ENCODE results near the gene CD22.
A peak's percentile ranks its signal among the peaks of the same experiment; 100 is the strongest.

CD22 gene

DNA sequence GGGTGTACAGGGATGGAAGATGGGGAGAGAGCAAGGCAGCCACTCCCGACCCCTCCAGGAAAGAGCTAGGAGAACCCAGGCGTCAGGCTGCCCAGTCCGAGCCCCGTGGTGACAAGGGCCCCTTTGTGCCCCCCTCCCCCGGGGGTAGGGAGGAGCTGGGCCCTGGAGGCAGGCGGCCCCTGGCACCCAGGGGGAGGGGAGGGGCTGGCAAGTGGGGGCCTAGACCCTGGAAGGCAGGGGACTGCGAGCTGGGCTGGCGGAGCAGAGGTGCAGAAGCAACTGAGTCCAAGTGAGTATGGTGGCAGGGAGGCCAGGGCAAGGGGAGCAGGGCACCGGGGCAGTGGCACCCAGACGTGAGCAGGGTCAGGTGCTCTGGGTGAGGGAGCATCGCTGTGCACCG, 37.1 kb upstream of the CD22 start, which contains the start of gene MAG:
TSS of gene MAG (plus strand) at position 246 of the 400 bp plus-strand sequence. CDS start 3,248 bp downstream, outside the sequence.
- H3K4me1 ChIP-seq = no peaks in the 10 kb centered on the region
- H3K27me3 ChIP-seq (ENCODE audit: low read depth) = no peaks in the 10 kb centered on the region
- no peak within 1 kb of the TSS for H3K4me3 ChIP-seq
- DNase-seq (ENCODE audit: low spot score in 2 of 2) = no peak
- in situ Hi-C loops (cut with MboI; ENCODE audit: low sequenced_read_pairs) = no loop called here
- no peaks in the 10 kb centered on the region for H3K36me3 ChIP-seq (replicated peaks)
- no peaks in the 10 kb centered on the region for H3K9me3 ChIP-seq

GRCh38 chr19:35292421-35293362, 36.3 kb upstream of the CD22 start:
- in situ Hi-C loops (cut with MboI; ENCODE audit: low sequenced_read_pairs) = no loop called here
- Histone ChIP-seq H3K4me3 (no peak overlapping the region), H3K9me3 (no peaks in the 10 kb centered on the region), H3K27me3 (ENCODE audit: low read depth) (no peaks in the 10 kb centered on the region), H3K36me3 (replicated peaks) (no peaks in the 10 kb centered on the region), H3K4me1 (no peaks in the 10 kb centered on the region)
- DNase-seq (ENCODE audit: low spot score in 2 of 2) = no peak

GRCh38 chr19:35293363-35293739, 35.6 kb upstream of the CD22 start:
- in situ Hi-C loops (cut with MboI; ENCODE audit: low sequenced_read_pairs) = no loop called here

GRCh38 chr19:35293808-35294207, 35.2 kb upstream of the CD22 start:
- Histone ChIP-seq H3K4me3 (no peak overlapping the region), H3K4me1 (no peaks in the 10 kb centered on the region), H3K27me3 (ENCODE audit: low read depth) (no peaks in the 10 kb centered on the region), H3K36me3 (replicated peaks) (no peaks in the 10 kb centered on the region), H3K9me3 (no peaks in the 10 kb centered on the region)
- in situ Hi-C loops (cut with MboI; ENCODE audit: low sequenced_read_pairs) = no loop called here
- no peak for DNase-seq (ENCODE audit: low spot score in 2 of 2)

More at GRCh38 chr19:35293363-35293739, 35.6 kb upstream of the CD22 start:
- DNase-seq (ENCODE audit: low spot score in 2 of 2) = no peak
- no peaks in the 10 kb centered on the region for H3K4me1 ChIP-seq
- H3K36me3 ChIP-seq (replicated peaks) = no peaks in the 10 kb centered on the region
- no peak overlapping the region for H3K4me3 ChIP-seq
- H3K27me3 ChIP-seq (ENCODE audit: low read depth) = no peaks in the 10 kb centered on the region
- no peaks in the 10 kb centered on the region for H3K9me3 ChIP-seq

- H3K27me3 ChIP-seq (ENCODE audit: low read depth) = no peaks in the 10 kb centered on the region
- no peak overlapping the region for H3K4me3 ChIP-seq
- no peaks in the 10 kb centered on the region for H3K36me3 ChIP-seq (replicated peaks)
- H3K4me1 ChIP-seq = no peaks in the 10 kb centered on the region
- in situ Hi-C loops (cut with MboI; ENCODE audit: low sequenced_read_pairs) = no loop called here
- H3K9me3 ChIP-seq = no peaks in the 10 kb centered on the region
- DNase-seq (ENCODE audit: low spot score in 2 of 2) = no peak
Measured at GRCh38 chr19:35294328-35294727, 34.7 kb upstream of the CD22 start.

DNA sequence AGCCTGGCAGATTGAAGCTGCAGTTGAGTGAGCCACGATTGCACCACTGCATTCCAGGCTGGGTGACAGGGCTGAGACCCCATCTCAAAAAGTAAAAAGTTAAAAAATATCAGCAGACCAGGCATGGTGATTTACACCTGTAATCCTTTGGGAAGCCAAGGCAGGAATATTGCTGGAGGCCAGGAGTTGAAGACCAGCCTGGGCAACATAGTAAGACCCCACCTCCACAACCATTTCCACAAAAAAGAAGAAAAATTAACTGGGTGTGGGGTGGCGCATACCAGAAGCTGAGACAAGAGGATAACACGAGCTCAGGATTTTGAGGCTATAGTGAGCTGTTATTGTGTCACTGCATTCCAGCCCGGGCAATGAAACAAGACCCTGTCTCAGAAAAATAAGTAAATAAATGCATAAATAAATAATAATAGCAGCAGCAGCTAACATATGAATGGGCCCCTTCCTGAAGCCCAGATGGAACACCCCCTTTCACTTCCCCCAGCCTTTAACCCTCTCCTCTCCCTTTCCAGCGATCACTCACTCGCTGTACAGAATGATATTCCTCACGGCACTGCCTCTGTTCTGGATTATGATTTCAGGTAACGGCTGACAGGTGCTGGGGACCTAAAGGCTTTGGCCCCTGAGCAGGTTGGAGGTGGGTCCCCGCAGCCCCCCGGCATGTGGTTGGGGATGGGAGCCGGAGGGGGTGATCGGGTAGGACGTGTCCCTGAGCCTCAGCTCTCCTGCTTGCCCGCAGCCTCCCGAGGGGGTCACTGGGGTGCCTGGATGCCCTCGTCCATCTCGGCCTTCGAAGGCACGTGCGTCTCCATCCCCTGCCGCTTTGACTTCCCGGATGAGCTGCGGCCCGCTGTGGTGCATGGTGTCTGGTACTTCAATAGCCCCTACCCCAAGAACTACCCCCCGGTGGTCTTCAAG, 33.9 kb upstream of the CD22 start:
- Histone ChIP-seq H3K36me3 (replicated peaks) (no peaks in the 10 kb centered on the region), H3K4me3 (no peak overlapping the region), H3K27me3 (ENCODE audit: low read depth) (no peaks in the 10 kb centered on the region), H3K9me3 (no peaks in the 10 kb centered on the region), H3K4me1 (no peaks in the 10 kb centered on the region)
- no peak for DNase-seq (ENCODE audit: low spot score in 2 of 2)
- in situ Hi-C loops (cut with MboI; ENCODE audit: low sequenced_read_pairs) = no loop called here

DNA sequence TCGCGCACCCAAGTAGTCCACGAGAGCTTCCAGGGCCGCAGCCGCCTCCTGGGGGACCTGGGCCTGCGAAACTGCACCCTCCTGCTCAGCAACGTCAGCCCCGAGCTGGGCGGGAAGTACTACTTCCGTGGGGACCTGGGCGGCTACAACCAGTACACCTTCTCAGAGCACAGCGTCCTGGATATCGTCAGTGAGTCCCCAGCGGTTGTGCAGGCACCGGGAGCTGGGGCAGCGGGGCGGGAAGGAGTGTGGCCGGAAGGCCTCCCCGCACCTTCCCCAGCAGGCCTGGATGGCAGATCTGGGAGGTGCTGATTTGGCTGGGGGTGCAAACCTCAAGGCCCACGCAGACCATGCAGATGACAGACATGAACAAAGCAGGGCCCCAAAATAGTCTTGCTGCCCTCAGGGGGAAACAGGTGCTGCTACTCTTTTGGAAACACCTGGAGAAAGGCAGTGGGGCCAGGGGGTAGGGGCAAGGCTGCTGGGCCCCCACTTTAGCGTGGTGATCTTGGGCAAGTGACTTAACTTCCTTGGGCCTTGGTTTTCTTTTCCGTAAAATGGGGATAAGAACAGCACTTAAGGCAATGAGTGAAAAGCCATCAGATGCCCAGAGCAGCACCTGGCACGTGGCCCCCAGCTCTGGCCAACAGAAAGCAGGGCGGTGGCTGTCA, 33.1 kb upstream of the CD22 start:
- Histone ChIP-seq H3K9me3 (no peaks in the 10 kb centered on the region), H3K36me3 (replicated peaks) (no peaks in the 10 kb centered on the region), H3K27me3 (ENCODE audit: low read depth) (no peaks in the 10 kb centered on the region), H3K4me3 (no peak overlapping the region), H3K4me1 (no peaks in the 10 kb centered on the region)
- in situ Hi-C loops (cut with MboI; ENCODE audit: low sequenced_read_pairs) = no loop called here
- no peak for DNase-seq (ENCODE audit: low spot score in 2 of 2)

GRCh38 chr19:35296644-35297514, 32.1 kb upstream of the CD22 start:
- H3K36me3 ChIP-seq (replicated peaks) = no peaks in the 10 kb centered on the region
- no peaks in the 10 kb centered on the region for H3K27me3 ChIP-seq (ENCODE audit: low read depth)
- no peaks in the 10 kb centered on the region for H3K9me3 ChIP-seq
- in situ Hi-C loops (cut with MboI; ENCODE audit: low sequenced_read_pairs) = no loop called here
- H3K4me3 ChIP-seq = no peak overlapping the region
- no peak for DNase-seq (ENCODE audit: low spot score in 2 of 2)
- H3K4me1 ChIP-seq = no peaks in the 10 kb centered on the region

DNA sequence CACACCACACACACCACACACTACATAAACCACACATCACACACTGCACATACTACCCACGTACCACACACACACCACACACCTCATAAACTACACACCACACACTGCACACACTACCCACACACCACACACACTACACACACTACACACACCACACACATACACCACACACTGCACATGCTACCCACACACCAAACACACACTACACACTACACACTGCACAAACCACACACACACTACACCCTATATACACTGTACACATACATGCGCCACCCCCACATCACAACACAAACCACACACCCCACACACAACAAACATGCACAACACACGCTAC, 31.5 kb upstream of the CD22 start:
- H3K27me3 ChIP-seq (ENCODE audit: low read depth) = no peaks in the 10 kb centered on the region
- no peaks in the 10 kb centered on the region for H3K4me1 ChIP-seq
- no peaks in the 10 kb centered on the region for H3K36me3 ChIP-seq (replicated peaks)
- in situ Hi-C loops (cut with MboI; ENCODE audit: low sequenced_read_pairs) = no loop called here
- DNase-seq (ENCODE audit: low spot score in 2 of 2) = no peak
- H3K4me3 ChIP-seq = no peak overlapping the region
- no peaks in the 10 kb centered on the region for H3K9me3 ChIP-seq

- no peaks in the 10 kb centered on the region for H3K27me3 ChIP-seq (ENCODE audit: low read depth)
- DNase-seq (ENCODE audit: low spot score in 2 of 2) = no peak
- in situ Hi-C loops (cut with MboI; ENCODE audit: low sequenced_read_pairs) = no loop called here
- no peak overlapping the region for H3K4me3 ChIP-seq
- H3K4me1 ChIP-seq = no peaks in the 10 kb centered on the region
- H3K36me3 ChIP-seq (replicated peaks) = no peaks in the 10 kb centered on the region
- H3K9me3 ChIP-seq = no peaks in the 10 kb centered on the region
Measured at GRCh38 chr19:35297922-35298321, 31.1 kb upstream of the CD22 start.

DNA sequence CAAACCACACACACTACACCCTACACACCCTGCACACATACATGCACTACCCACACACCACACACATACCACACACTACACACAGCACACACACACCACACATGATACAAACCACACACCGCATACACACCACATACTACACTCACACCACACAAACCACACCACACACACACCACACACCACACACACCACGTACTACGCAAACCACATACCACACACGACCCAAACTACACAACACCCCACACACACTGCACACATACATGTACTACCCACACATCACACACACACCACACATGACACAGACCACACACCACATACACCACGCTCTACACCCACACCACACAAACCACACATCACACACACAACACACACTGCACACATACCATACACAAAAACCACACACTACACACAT, 30.4 kb upstream of the CD22 start:
- in situ Hi-C loops (cut with MboI; ENCODE audit: low sequenced_read_pairs) = no loop called here
- DNase-seq (ENCODE audit: low spot score in 2 of 2) = no peak
- Histone ChIP-seq H3K4me1 (no peaks in the 10 kb centered on the region), H3K36me3 (replicated peaks) (no peaks in the 10 kb centered on the region), H3K9me3 (no peaks in the 10 kb centered on the region), H3K27me3 (ENCODE audit: low read depth) (no peaks in the 10 kb centered on the region), H3K4me3 (no peak overlapping the region)

DNA sequence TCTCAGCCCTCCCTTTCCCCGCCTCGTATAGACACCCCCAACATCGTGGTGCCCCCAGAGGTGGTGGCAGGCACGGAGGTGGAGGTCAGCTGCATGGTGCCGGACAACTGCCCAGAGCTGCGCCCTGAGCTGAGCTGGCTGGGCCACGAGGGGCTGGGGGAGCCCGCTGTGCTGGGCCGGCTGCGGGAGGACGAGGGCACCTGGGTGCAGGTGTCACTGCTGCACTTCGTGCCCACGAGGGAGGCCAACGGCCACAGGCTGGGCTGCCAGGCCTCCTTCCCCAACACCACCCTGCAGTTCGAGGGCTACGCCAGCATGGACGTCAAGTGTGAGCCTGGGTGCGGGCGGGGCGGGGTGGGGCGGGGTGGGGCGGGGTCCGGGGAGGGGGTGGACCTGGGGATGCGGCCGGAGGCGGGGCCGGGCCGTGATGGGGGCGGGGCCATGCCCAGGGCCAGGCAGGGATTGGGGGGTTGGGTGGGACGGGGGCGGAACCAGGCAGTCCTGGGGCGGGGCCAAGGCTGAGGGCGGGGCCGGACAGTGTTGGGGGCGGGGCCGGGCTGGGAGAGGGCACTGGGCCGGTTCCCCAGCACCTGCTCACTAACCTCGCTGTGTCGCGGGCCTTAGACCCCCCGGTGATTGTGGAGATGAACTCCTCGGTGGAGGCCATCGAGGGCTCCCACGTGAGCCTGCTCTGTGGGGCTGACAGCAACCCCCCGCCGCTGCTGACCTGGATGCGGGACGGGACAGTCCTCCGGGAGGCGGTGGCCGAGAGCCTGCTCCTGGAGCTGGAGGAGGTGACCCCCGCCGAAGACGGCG, 29.3 kb upstream of the CD22 start:
- in situ Hi-C loops (cut with MboI; ENCODE audit: low sequenced_read_pairs) = no loop called here
- Histone ChIP-seq H3K27me3 (ENCODE audit: low read depth) (no peaks in the 10 kb centered on the region), H3K4me3 (no peak overlapping the region), H3K9me3 (no peaks in the 10 kb centered on the region), H3K4me1 (no peaks in the 10 kb centered on the region), H3K36me3 (replicated peaks) (no peaks in the 10 kb centered on the region)
- peak in 1 of 2 experiments; percentile 24 for DNase-seq (ENCODE audit: low spot score in 2 of 2)
